Measurements from ENCODE around the gene PPP1R15B.

- TF ChIP-seq, protein P1, sequence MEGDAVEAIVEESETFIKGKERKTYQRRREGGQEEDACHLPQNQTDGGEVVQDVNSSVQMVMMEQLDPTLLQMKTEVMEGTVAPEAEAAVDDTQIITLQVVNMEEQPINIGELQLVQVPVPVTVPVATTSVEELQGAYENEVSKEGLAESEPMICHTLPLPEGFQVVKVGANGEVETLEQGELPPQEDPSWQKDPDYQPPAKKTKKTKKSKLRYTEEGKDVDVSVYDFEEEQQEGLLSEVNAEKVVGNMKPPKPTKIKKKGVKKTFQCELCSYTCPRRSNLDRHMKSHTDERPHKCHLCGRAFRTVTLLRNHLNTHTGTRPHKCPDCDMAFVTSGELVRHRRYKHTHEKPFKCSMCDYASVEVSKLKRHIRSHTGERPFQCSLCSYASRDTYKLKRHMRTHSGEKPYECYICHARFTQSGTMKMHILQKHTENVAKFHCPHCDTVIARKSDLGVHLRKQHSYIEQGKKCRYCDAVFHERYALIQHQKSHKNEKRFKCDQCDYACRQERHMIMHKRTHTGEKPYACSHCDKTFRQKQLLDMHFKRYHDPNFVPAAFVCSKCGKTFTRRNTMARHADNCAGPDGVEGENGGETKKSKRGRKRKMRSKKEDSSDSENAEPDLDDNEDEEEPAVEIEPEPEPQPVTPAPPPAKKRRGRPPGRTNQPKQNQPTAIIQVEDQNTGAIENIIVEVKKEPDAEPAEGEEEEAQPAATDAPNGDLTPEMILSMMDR (IDR thresholded peaks at IDR 0.05): no peak
- no peak for TF ChIP-seq POLR2A (IDR thresholded peaks at IDR 0.05)
These were observed 46.0 kb upstream of the PPP1R15B start for GRCh38 chr1:204457666-204458065.

Data from testis (tissue), 2 donors.